A549 treated with dexamethasone at 1 μM for 4 hours (cell line): ENCODE data around the gene HOATZ. TPM values are rescaled to one million over a fixed set of nuclear protein-coding genes. Genes with fewer than 3 reads are reported as not detected.

Experiments
- total RNA-seq: library from RNA; stranded (reverse); fragments of 200-300 nt; extraction: Qiagen RNA extraction; gene quantifications from 5 replicates; pipeline ENCODE4 v1.2.3, GENCODE V29; 2022

HOATZ gene
- total RNA-seq: not detected in 5 replicates

DNA sequence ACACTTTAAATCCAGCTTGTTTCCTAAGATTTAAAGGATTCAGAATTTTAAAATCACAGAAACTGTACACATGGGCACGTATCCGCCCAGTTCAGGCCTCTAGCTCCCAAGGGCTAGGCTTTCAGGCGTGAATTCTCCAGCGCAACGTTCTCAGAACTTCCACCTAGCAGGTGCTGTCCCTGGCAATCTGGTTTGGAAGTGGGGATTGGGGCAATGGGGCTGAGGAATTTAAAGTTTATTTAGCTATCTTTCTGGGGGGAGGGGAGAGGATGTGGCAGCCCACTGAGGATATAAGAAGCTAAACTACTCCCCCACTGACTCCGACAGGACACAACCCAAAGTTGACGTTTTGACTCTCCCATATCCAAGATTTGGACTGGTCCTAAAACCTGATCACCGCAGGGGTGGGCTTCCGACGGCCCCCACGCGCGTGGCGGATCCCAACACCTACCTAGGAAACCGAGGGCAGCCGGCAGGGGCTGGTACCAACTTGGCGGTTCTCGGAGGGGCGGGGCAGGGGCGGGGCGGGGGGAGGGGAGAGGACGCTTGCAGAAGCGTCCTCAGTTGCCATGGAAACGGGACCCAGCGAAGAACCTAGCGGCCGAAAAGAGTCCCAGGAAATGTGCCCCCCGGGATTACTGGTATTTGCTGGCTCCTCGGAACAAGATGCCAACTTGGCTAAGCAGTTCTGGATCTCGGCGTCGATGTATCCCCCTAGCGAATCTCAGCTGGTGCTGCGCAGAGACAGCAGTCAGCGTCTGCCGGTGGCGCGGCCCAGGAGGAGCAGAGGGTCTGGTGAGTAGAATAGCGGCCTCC lies at the start of gene HOATZ:
Gene HOATZ (plus strand): TSS at position 563 of the 816 bp plus-strand sequence. CDS start 7 bp downstream, at position 570.

DNA sequence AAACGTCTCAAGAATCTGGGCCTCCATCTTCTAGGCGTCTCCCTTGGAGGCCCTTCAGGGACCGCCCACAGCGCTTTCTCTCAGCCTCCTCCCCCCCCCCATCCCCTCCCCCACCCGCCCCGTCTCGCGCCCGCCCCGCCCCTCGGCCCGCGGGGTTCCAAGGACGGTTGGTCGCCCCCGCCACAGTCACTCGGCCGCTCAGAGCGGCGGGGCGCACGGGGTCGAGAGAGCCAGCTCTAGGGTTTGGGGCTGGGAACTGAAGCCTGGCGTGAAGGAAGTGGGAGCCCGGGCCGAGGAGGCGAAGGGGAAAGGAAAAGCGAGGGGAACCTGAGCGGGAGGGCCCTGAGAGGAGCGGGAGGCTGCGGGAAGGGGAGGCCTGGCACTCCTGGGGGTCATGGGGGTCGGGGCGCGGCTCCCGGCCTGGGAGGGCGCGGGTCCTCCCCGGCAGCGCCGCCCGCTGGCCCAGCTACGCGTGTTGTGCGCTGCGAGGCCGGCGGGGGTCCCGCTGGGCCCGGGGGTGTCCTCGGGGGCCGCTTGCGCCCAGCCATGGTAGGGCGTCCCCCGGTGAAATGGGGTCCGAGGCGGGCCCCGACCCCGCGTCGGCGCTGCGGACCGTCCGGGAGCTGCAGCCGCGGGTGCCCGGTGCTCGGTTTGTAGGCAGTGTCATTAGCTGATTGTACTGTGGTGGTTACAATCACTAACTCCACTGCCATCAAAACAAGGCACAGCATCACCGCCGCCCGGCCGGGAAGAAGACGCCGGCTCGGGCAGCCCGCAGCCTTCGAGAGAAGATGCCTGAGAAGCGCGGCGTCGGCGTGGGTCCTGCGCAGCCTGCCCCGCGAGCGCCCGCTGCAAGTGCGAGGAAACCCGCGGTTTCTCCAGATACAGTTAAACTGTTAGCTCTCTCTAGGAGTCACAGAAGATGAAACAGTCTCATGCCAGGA lies 2.0 kb upstream of the HOATZ start, which contains the start of gene BTG4:
Gene BTG4 (minus strand): TSS at position 91 of the 944 bp plus-strand sequence. CDS start 13,610 bp downstream, outside the sequence.

GRCh38 chr11:111540114-111540936 lies 25.7 kb downstream of the HOATZ start, which contains the start of gene LAYN:
LAYN (plus strand) TSS chr11:111540720; CDS start chr11:111540844, 124 bp downstream.

Other genes with a start within 250 kb of the HOATZ start
- gene POU2AF3, start 216.2 kb upstream of the HOATZ start, total RNA-seq: 0.85 to 1.7 TPM (median 1.4 TPM) in 5 replicates
- 0.04 to 0.31 TPM in 2 of 5 replicates, not detected in the others for gene POU2AF1, start 135.5 kb upstream of the HOATZ start, total RNA-seq
- 0.13 to 0.18 TPM (median 0.17 TPM) in 3 of 5 replicates, not detected in the others for gene BTG4, start 2.4 kb upstream of the HOATZ start, total RNA-seq
- 3.5 to 4.6 TPM (median 3.6 TPM) in 5 replicates for gene LAYN, start 25.9 kb downstream of the HOATZ start, total RNA-seq
- 7.5 to 10.1 TPM (median 8.6 TPM) in 5 replicates for gene SIK2, start 87.7 kb downstream of the HOATZ start, total RNA-seq